ENCODE results near the gene LRRC4C. TPM values are rescaled to one million over a fixed set of nuclear protein-coding genes. Genes with fewer than 3 reads are reported as not detected.

Gene LRRC4C
- polyA plus RNA-seq, 1 of the 3 experiments (the other 2 are of a cell fraction): 0.16 TPM

GRCh38 chr11:40567392-40567791, 892.1 kb downstream of the LRRC4C start:
- Histone ChIP-seq H3K9me3 (no peaks in the 10 kb centered on the region), H3K27me3 (ENCODE audit: insufficient read depth) (no peaks in the 10 kb centered on the region), H3K79me2 (ENCODE audit: insufficient read depth) (no peaks in the 10 kb centered on the region), H3F3A (replicated peaks; ENCODE audit: insufficient read depth) (no peaks in the 10 kb centered on the region), H3K4me2 (no peak overlapping the region), H3K27ac (ENCODE audit: low read depth in 2 of 2, low read length in 1 of 2) (no peak overlapping the region), H4K20me1 (ENCODE audit: insufficient read depth) (no peaks in the 10 kb centered on the region), H3K9ac (no peak overlapping the region), H3K9me2 (no peaks in the 10 kb centered on the region), H3K4me3 (ENCODE audit: low read depth in 2 of 2, low read length in 1 of 2) (no peak overlapping the region), H2AFZ (ENCODE audit: low read depth) (no peak overlapping the region), H3K36me3 (replicated peaks in 1 of 2; ENCODE audit: control insufficient read depth in 1 of 2, insufficient read depth in 2 of 2, low read length in 1 of 2) (no peaks in the 10 kb centered on the region), H3K4me1 (ENCODE audit: control insufficient read depth in 1 of 2, insufficient read depth in 2 of 2, low read depth in 1 of 2, low read length in 1 of 2) (no peaks in the 10 kb centered on the region)
- TF ChIP-seq SMC3 (IDR thresholded peaks at IDR 0.05; ENCODE audit: low read depth, low read length) (no peak), JUND (IDR thresholded peaks at IDR 0.05) (no peak), CHD2 (IDR thresholded peaks at IDR 0.05; ENCODE audit: low read length, partially characterized antibody) (no peak), RFX5 (IDR thresholded peaks at IDR 0.05; ENCODE audit: low read length) (no peak), MXI1 (IDR thresholded peaks at IDR 0.05; ENCODE audit: low read depth, low read length) (no peak), EP300 (IDR thresholded peaks at IDR 0.05; ENCODE audit: borderline replicate concordance in 1 of 2, low read depth in 1 of 2, low read length in 1 of 2) (no peak), FOXJ3 (CRISPR knock-in tag; IDR thresholded peaks at IDR 0.05) (no peak), GABPA (IDR thresholded peaks at IDR 0.05; ENCODE audit: low read depth) (no peak), ELF1 (IDR thresholded peaks at IDR 0.05) (no peak), USF2 (IDR thresholded peaks at IDR 0.05; ENCODE audit: borderline replicate concordance, low read depth, low read length) (no peak), CTCF (IDR thresholded peaks at IDR 0.05) (no peak), RCOR1 (IDR thresholded peaks at IDR 0.05; ENCODE audit: low read length) (no peak), MEF2A (IDR thresholded peaks at IDR 0.05; ENCODE audit: borderline replicate concordance, low read depth) (no peak), FOXM1 (IDR thresholded peaks at IDR 0.05; ENCODE audit: low read depth) (no peak), TAF1 (IDR thresholded peaks at IDR 0.05; ENCODE audit: borderline replicate concordance, low read depth, low read length) (no peak), GATA2 (CRISPR knock-in tag; IDR thresholded peaks at IDR 0.05) (no peak), NFIC (IDR thresholded peaks at IDR 0.05; ENCODE audit: borderline replicate concordance) (no peak), EZH2phosphoT487 (IDR thresholded peaks at IDR 0.05; ENCODE audit: borderline replicate concordance, low read depth) (no peak)
- TF ChIP-seq, protein P1, sequence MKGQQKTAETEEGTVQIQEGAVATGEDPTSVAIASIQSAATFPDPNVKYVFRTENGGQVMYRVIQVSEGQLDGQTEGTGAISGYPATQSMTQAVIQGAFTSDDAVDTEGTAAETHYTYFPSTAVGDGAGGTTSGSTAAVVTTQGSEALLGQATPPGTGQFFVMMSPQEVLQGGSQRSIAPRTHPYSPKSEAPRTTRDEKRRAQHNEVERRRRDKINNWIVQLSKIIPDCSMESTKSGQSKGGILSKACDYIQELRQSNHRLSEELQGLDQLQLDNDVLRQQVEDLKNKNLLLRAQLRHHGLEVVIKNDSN (IDR thresholded peaks at IDR 0.05; ENCODE audit: borderline replicate concordance, low read depth): no peak
- 7% methylated on average over 1 of the region's 1 CpG for WGBS (ENCODE audit: low lambda C conversion rate)
- POLR2A ChIA-PET: no interaction called here
- no peak for DNase-seq
- CTCF ChIA-PET: no interaction called here

Data from SK-N-SH (cell line).